Prostate gland (tissue), 2 donors: ENCODE measurements around the gene TBCCD1.

Experiments
- POLR2A ChIP-seq: fragments of 450-650 bp; IDR thresholded peaks from one replicate; pipeline ENCODE4 v1.6.1; 2016; ENCODE audit warnings: antibody characterized with exemption, mild to moderate bottlenecking
- TF ChIP-seq, protein P1 (sequence below), 4 experiments: fragments of 200-600 bp in 2 of 4; fragments of 450-650 bp in 2 of 4; sonication (generic) in 2 of 4; IDR thresholded peaks; 1 replicate in 3 of 4; 2 replicates in 1 of 4; pipeline ENCODE4 v1.5.1; 2016 to 2019; ENCODE audit warnings: antibody characterized with exemption in 4 of 4, mild to moderate bottlenecking in 2 of 4, moderate library complexity in 2 of 4

DNA sequence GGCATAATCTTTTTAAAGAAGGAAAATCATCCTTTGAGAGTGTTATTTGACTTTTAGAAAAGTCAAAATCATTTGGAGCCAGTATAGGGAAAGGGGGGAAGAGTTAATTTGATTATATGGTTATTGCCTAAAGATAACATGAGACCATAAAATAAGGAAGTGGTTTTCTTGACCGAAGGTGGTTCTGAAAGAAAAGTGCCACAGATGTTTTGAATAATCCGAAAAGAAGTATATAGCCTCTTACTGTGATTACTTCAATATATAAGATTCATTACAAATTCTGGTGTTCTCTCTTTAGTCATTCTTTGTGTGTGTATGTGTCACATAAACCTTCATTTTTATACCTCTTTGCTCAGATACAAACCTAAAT, 4.5 kb upstream of the TBCCD1 start:
- no peak for TF ChIP-seq POLR2A
- TF ChIP-seq, protein P1, sequence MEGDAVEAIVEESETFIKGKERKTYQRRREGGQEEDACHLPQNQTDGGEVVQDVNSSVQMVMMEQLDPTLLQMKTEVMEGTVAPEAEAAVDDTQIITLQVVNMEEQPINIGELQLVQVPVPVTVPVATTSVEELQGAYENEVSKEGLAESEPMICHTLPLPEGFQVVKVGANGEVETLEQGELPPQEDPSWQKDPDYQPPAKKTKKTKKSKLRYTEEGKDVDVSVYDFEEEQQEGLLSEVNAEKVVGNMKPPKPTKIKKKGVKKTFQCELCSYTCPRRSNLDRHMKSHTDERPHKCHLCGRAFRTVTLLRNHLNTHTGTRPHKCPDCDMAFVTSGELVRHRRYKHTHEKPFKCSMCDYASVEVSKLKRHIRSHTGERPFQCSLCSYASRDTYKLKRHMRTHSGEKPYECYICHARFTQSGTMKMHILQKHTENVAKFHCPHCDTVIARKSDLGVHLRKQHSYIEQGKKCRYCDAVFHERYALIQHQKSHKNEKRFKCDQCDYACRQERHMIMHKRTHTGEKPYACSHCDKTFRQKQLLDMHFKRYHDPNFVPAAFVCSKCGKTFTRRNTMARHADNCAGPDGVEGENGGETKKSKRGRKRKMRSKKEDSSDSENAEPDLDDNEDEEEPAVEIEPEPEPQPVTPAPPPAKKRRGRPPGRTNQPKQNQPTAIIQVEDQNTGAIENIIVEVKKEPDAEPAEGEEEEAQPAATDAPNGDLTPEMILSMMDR (IDR thresholded peaks at IDR 0.05) = no peak
